ENCODE data around the gene TTN.
"Not testable (repeated sequence)": the region's sequence is repeated elsewhere in the genome, so short reads cannot be mapped to it uniquely, and the experiment has no call there.

Gene TTN

DNA sequence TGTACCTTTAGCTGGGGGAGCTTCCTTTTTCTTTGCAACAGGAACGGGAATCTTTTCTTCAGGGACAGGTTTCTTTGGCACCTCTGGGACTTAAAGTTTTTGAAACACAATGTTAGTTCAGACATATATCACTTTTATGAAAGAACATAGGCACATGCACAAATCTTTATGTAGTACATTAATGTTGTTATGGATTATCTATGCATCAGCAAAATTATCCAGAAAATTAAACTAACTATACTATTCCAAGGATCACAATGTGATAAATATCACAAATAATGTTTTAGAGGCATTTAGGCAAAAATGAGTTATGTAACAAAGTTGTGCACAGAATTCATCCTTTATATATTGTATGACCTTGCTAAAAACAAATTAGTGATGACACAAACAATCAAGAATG is 117.4 kb downstream of the TTN start:
- no peak overlapping the region for H3K4me3 ChIP-seq (ENCODE audit: low read depth, low read length)
- no peak for DNase-seq (ENCODE audit: low read depth)

DNA sequence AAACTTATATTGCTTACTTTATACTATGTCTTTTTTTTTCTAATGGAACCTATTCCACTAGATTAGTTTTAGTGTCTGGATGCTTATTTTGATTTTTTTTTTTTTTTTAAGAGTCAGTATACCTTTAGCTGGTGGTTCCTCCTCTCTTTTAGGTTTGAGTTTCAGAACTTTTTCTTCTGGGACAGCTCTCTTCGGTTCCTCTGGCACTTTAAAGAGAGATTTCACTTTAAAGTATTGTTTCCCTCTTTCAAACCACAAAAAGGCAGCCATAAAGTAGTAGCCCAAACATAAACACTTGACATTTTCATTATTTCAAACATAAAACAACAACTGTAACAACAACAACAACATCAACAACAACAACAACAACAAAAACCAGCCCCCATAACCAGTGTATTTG is 123.3 kb downstream of the TTN start:
- no peak overlapping the region for H3K4me3 ChIP-seq (ENCODE audit: low read depth, low read length)
- no peak for DNase-seq (ENCODE audit: low read depth)

DNA sequence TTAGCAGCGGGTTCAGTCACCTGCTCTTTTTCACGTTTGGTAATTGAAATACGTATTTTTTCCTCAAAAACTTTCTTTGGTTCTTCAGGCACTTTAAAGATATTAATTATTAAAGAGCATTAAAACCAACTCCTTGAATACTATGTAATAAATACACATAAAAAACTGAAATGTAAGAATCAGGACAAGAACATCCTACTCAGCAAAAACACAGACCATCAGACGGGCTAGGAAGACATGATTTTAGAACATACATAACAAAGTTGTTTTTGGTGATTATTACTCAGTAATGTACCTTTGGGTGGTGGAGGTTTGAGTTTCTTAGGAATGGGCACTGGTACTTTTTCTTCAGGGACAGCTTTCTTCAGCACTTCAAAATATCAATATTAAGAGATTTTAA is 126.1 kb downstream of the TTN start:
- DNase-seq (ENCODE audit: low read depth), result no peak
- no peak overlapping the region for H3K4me3 ChIP-seq (ENCODE audit: low read depth, low read length)

DNA sequence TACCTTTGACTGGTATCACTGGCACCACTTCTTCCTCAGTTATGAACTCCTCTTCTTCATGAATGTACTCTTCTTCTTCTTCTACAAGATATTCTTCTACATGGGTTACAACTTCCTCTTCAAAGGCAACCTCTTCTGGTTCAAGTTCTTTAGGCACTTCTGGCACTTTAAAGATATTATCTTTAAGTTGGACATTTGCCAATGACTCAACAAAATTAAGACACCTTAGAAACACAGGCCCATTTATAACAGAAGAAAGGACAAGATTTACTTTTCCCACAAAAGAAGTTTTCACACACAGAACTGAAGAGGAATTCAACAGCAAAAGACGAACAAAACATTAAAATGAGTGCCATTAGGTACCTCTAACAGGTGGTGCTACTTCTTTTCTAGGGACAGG is 127.3 kb downstream of the TTN start:
- DNase-seq (ENCODE audit: low read depth), result no peak
- H3K4me3 ChIP-seq (ENCODE audit: low read depth, low read length), result no peak overlapping the region

DNA sequence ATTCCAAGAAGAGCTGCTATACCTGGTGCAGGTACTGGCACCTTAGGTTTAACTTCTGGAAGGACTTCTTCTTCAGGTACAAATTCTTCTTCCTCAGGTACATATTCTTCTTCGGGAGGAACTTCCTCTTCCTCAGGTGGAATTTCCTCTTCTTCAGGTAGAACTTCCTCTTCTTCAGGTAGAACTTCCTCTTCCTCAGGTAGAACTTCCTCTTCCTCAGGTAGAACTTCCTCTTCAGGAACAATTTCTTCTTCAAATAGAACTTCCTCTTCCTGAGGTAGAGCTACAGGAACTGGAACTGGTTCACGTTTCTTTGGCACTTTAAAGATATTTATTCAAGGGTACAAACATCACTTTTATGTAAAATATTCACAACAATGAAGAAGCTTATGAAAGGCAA is 129.6 kb downstream of the TTN start:
- H3K4me3 ChIP-seq (ENCODE audit: low read depth, low read length), result no peak overlapping the region
- no peak for DNase-seq (ENCODE audit: low read depth)

DNA sequence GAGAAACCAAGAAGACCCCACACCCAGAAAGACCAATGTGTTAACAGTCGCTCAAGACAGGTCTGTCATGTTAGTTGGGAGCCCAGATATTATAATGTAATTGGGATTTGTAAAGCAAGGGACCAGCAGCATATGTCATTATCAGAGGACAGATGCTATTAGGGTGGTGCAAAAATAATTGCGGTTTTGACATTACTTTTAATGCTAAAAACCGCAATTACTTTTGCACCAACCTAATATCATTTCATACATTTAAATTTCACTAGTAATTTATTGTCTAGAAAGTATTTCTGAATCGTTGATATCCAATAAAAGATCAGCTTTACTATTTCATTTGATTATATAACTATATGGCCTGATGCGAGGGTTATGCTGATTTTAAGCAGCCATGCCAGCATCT is 131.2 kb downstream of the TTN start:
- no peak for DNase-seq (ENCODE audit: low read depth)
- H3K4me3 ChIP-seq (ENCODE audit: low read depth, low read length), result no peak overlapping the region

DNA sequence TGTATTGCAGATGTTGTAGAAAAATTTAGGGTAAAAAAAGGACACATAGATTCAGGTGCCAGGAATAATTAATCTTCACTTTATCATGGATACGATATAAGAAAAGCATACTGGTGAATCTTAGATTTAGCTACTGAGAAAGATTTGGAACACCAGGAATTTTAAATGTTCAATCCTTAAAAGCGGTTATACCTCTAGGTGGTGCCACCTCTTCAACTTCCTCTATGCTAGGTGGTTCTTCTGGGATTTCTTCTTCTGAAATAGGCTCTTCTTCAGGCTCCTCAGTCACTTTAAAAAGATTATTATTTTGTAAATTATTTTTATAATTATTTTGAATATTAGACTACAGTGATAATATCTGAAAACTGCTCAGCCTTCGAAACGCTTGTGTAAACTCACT is 133.1 kb downstream of the TTN start:
- H3K4me3 ChIP-seq (ENCODE audit: low read depth, low read length), result no peak overlapping the region
- DNase-seq (ENCODE audit: low read depth), result no peak

DNA sequence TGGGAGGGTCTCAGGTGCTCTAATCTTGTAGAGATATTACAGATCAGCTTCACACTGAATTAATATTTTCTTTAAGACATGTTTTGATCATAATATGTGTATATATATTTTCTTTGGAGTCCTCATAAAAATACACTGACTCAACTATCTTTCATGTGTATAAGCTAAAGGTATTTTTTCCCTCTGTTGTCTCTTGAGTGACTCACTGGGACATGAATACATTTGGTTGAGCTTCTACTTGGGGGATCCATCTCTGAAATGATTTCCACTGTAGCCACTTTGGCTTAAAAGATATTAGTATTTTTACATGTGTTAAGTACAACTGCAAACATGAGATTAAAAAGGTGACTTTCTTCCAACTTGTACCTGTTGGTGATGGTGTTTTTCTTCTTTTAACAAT is 140.8 kb downstream of the TTN start:
- no peak for DNase-seq (ENCODE audit: low read depth)
- no peak overlapping the region for H3K4me3 ChIP-seq (ENCODE audit: low read depth, low read length)

DNA sequence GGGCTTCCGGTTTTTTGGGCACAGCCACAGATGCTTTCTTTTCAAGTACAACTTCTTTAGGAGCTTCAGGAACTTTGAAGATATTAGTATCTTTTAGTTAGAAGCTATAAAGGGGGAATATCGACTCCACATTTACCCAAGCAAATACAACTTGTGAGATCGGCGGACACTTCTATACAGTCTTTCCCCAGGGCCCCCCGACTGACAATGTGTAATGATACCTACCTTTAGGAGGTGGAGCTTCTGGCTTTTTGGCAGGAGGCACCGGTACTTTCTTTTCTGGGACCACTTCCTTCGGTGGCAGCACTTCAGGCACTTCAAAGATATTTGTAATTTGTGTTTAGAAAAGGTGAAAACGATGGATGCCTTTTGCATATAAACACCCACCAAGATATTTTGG is 148.7 kb downstream of the TTN start:
- DNase-seq (ENCODE audit: low read depth); H3K4me3 ChIP-seq (ENCODE audit: low read depth, low read length): not testable (repeated sequence)

DNA sequence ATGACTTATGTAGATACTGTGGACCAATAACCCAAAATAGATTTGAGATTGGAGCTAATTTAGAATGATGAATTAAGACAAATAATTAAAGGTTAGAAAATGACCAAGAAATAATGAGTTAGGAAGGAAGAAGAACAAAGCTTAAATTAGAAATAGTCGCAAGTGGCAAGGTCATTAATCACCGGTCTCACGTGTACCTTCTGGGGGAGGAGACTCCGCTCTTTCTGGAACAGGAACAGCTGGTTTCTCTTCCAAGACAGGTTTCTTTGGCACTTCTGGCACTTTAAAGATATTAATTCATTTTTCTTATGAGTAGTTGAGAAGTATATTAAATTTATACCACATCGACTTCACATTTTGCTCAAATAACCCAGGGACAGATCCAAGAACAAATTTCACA is 156.7 kb downstream of the TTN start:
- H3K4me3 ChIP-seq (ENCODE audit: low read depth, low read length), result no peak overlapping the region
- DNase-seq (ENCODE audit: low read depth), result no peak

DNA sequence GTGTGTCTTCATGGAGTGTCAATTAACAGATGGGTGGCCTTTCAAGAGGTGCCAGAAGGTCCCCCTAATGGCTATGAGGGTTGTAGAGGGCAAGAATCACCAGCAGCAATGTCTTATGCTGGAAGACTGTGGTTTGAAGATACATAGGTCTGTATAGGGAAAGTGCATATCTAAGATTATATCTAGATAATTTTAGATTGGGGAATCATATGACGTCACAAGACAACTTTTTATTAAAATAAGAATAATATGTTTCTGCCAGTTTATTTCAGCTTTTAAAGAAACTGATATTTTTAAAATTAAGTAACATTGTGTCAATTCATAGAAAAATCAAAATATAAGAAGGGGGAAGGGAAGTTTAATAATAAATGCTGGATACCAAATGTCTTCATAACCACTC is 162.3 kb downstream of the TTN start:
- DNase-seq (ENCODE audit: low read depth), result no peak
- no peak overlapping the region for H3K4me3 ChIP-seq (ENCODE audit: low read depth, low read length)

DNA sequence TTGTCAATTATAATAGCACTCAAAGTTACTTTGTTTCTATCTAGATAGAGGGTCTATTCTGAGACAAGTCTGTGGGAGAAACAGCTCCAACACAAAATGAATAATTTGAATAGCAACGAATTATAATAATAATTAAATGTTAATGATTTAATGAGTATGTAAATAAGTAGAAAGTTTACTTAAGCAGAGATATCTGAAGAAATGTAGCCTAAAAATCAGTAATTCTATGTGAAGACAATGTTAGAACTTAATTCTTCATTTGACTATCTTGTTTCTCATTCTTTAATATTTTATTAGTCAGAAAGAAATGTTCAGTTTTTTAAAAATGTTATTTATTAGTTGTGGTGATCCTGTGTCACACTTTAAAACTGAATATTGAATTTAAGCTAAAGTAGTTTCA is 165.7 kb downstream of the TTN start:
- no peak overlapping the region for H3K4me3 ChIP-seq (ENCODE audit: low read depth, low read length)
- no peak for DNase-seq (ENCODE audit: low read depth)

DNA sequence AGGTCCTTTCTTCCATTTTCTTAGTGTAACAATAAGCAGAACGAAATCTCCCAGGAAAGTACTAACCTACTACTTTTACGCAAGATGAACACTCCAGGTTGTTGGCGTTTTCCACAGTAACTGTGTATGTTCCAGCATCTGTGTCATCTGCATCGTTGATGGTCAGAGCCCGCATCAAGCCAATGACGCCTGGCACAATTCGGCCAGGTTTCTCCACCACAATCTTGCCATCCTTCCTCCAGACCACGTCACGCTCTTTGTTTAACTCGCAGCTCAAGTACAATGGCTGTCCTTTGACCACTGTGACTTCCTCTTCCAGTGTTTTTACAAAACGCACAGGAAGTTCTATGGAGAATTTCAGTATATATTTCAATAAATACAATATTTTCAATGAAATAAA is 171.3 kb downstream of the TTN start:
- no peak for DNase-seq (ENCODE audit: low read depth)
- H3K4me3 ChIP-seq (ENCODE audit: low read depth, low read length), result no peak overlapping the region

DNA sequence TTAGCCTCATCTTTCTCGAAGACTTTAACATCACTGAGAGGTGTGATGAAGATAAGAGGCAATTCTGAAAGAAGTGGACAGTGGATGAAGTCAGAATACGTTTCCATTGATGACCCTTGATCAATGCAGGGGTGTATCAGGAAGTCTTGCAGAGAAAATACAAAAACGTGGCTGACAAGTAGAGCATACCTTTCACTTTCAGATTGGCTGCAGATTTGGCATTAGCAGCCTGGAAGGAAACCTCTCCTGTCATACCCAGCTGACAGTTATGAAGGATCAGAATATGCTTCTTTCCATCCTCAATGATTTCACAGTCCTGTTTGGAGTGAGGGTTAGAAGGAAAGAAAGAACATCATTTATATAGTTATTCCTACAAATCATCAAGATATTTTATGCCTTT is 174.5 kb downstream of the TTN start:
- no peak for DNase-seq (ENCODE audit: low read depth)
- H3K4me3 ChIP-seq (ENCODE audit: low read depth, low read length), result no peak overlapping the region

DNA sequence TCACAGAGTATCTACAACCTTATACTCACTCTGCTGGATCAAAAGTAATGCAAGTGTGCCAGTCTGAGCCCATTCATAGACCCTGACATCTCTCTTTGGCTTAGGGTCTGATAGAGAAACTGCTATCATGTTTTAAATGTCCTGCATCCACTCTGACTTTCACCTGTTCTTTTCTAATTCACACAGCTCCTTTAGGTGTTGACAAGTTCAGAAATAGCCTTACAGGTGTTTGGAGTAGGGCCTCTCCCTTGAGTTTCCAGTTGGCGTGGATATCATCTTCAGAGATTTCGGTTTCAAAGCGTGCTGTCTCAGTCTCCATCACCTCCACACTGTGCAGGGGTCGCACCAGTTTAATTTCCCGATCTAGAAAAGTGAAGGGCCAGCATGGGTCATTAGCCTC is 176.6 kb downstream of the TTN start:
- no peak overlapping the region for H3K4me3 ChIP-seq (ENCODE audit: low read depth, low read length)
- DNase-seq (ENCODE audit: low read depth), result no peak

DNA sequence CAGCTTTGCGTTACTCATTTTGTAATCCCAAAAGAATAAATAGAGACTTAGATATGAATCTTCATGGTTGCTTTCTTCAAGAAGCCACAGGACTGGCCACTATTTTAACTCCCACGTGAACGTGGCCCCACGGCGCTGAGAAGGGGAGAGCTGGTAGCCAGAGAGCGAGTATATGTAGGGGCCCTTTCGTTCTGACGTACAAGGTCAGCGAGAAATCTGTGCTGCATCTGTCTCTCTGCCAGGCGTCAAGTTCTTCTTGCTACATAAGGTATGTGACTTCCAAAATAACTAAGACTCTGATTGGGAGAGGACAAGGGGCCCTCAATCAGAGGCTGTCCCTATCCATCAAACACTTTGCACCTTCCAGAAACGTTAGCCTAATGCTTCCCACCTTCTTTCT is 177.8 kb downstream of the TTN start:
- no peak overlapping the region for H3K4me3 ChIP-seq (ENCODE audit: low read depth, low read length)
- DNase-seq (ENCODE audit: low read depth), result no peak

DNA sequence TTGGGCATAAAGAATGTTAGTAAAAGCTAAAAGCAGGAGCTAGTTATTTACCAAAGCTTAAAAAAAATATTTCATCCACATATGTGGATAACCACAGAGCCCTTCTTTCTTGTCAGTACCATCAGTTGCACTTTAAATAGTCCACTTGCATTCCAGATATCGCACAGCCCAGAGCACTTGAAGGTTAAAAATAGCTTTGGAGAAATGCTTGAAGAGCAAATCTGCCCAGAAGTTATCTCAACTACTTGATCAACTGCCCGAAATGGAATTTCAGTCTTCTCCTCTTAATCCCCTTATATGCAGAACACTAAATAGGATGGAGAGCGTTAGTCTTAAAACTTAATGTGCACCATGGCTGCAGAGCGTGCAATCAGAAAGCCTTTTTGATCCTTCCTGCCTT is 178.6 kb downstream of the TTN start:
- no peak for DNase-seq (ENCODE audit: low read depth)
- H3K4me3 ChIP-seq (ENCODE audit: low read depth, low read length), result no peak overlapping the region

DNA sequence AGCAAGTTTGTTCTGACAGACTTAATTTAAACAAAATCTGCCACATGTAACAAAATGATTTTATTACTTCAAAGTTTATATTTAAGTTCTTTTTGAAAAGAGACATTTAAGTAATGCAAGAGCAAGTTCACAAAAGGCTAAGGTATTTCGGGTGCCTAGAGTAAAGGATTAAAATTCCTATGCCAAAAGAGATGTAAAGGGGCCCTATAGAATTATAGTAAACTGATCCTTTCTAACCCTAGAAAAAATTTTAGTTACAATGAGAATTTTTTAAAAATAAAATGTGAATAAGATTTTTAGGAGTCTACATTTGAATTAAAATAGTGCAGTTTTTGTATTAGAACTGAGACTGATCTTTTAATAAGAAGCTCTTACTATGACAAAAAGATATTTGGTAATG is 179.8 kb downstream of the TTN start:
- DNase-seq (ENCODE audit: low read depth), result no peak

DNA sequence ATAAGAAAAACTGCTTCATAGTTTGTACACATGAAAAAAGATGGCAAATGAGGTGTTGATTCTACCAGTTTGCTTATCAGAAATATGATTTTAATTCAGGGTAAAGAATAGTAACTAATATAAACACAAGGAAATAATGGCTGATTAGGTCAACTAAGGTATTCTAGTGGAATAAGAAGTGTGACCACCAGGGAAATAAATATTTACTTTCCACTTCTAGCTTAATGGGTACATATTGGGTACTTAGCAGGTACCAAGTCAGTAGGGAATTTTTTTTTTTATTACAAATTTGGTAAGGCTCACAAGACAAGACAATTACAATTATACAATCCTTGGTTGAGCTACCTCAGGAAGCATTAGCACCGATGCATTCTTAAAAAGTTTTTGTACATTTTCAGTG is 191.3 kb downstream of the TTN start:
- H3K4me3 ChIP-seq (ENCODE audit: low read depth, low read length), result no peak overlapping the region

More for the DNA sequence above, 179.8 kb downstream of the TTN start:
- no peak overlapping the region for H3K4me3 ChIP-seq (ENCODE audit: low read depth, low read length)

DNA sequence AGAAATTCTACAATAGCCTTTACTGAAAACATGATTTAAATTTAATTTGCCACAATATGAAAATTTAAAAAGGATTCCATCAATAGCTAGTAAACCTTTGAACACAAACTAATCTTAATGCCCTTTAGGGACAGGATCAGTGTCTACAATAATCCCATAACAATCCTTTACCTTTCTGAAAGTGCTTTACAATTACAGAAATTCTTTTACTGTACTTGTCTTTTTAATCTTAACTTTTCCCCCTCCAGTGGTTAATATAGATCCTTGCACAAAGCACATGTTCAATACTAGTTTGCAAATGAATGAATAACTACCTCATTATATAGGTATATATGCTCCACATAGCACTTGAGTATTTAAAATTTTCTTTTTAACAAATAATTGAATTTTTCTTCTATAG is 204.3 kb downstream of the TTN start:
- no peak for DNase-seq (ENCODE audit: low read depth)
- H3K4me3 ChIP-seq (ENCODE audit: low read depth, low read length), result no peak overlapping the region

More for the DNA sequence above, 191.3 kb downstream of the TTN start:
- no peak for DNase-seq (ENCODE audit: low read depth)

DNA sequence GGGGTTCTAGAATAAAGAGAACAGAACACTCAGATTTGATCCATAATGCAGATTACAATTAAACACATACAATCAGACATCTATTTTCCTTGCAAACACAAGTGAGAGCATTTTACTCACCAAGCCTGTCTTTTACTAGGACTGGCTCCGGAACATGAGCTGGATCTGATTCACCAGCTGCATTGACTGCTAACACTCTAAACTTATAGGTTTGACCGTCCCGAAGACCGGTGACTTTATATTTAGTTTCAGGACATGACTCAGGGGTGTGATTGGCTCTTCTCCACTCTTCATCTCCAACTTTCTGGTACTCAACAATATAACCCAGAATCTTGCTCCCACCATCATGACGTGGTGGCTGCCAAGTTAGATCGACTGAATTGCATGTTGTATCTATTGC is 214.6 kb downstream of the TTN start:
- no peak for DNase-seq (ENCODE audit: low read depth)
- H3K4me3 ChIP-seq (ENCODE audit: low read depth, low read length), result no peak overlapping the region

DNA sequence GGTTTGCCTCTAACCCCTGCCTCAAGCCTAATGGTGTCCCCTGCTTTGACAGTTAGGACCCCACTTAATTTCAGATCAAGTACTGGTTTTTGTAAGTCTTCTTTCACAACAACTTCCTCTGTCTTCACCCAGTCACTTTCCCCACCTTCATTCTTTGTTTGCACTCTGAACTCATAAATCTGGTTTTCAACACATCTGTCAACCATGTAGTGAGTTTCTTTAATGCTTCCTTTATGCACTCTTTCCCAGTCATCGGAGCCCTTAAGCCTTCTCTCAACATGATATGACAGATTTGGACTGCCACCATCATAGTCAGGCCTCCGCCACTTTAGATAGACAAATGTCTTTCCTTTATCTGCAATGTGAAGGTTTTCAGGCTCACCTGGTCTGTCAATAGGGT is 217.9 kb downstream of the TTN start:
- H3K4me3 ChIP-seq (ENCODE audit: low read depth, low read length), result no peak overlapping the region
- DNase-seq (ENCODE audit: low read depth), result no peak

DNA sequence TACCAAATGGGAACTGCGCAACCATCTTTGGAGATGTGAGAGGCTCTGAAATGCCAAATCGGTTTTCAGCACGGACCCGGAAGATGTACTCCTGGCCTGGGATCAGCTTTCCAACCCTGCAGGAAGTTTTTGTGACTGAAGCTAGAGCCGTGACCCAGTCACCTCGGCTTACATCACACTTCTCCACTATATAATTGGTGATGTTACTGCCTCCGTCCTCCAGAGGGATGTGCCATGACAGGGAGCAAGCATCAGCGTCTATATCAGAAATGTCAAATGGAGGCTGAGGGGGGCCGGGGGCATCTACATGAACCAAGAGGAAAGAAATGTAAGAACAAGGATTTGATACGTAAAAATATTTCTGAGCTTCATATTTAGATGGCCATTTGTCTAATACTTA is 222.6 kb downstream of the TTN start:
- DNase-seq (ENCODE audit: low read depth), result no peak
- no peak overlapping the region for H3K4me3 ChIP-seq (ENCODE audit: low read depth, low read length)

All from skeletal muscle cell (primary cell).